Stimulated activated CD4-positive, alpha-beta T cell treated with anti-CD3 and anti-CD28 coated beads, Interleukin-4, amount 100 ng/mL, for 48 hours (primary cell): ENCODE data around the gene OR5K4.
"Not testable (repeated sequence)": the region's sequence is repeated elsewhere in the genome, so short reads cannot be mapped to it uniquely, and the experiment has no call there.

Experiments used
- DNase-seq, 2 donors: peaks; one replicate each; pipeline ENCODE4 v3.0.0-alpha.2; 2020; ENCODE audit warnings: low read depth in 2 of 2

Gene OR5K4

DNA sequence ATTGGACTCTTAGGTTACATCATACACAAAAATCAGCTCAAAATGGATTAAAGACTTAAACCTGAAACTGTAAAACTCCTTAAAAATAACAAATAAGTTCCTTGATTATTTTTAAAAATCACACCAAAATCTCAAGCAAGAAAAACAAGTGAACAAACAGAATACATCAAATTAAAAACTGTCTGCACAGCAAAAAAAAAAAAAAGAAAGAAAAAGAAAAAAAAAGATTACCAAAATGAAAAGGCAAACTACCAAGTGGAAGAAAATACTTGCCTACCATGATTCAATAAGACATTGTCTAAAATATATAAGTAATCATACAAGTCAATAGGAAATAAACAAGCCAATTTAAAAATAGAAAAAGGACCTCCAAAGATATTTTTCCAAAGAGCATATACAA lies 17.5 kb downstream of the OR5K4 start:
- no peak for DNase-seq

DNA sequence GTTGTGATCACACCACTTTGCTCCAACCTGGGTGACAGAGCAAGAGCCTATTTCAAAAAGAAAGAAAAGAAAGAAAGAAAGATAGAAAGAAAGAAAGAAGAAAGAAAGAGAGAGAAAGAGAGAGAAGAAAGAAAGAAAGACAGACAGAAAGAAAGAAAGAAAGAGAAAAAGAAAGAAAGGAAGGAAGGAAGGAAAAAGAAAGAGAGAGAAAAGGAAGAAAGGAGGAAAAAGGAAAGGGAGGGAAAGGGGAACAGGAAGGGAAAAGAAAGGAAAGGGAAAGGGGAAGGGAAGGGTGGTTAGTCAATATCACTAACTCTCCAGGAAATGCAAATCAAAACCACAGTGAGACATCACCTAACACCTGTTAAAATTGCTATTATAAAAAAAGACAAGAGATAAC lies 18.2 kb downstream of the OR5K4 start:
- no peak for DNase-seq

DNA sequence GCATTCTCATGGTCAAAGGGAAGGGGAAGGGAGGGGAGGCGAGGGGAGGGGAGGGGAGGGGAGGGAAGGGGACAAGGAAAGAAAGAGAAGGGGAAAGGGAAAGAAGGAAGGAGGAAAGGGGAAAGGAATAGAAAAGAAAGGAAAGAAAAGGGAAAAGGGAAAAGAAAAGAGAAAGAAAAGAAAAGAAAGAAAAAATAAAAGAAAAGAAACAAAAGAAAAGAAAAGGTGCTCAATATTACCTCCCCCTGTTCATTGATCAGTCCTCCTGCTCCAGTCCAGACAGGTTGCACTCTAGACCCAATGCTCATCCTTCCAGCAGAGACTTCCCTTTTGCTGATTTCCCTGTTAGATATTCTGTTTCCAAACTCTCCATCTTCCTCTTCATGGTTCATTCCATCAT lies 18.8 kb downstream of the OR5K4 start:
- no peak for DNase-seq

DNA sequence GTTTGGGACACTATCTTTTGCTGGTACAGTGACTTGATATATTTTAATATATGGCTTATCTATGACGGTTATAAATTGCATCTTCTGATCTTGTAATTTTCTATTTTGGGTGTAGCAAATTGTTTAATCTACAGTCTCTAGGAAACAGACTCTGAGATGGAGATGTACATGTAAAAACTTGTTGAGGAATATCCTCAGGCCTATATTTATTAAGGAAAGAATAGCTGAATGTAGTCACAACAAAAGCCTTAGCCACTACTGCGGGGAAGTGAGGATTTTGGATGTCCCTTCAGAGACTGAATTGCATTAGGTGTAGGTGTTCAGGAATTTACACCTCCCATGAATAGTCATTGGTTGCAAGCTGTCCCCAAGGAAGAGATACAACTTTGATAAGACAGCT lies 23.0 kb downstream of the OR5K4 start:
- DNase-seq = no peak

DNA sequence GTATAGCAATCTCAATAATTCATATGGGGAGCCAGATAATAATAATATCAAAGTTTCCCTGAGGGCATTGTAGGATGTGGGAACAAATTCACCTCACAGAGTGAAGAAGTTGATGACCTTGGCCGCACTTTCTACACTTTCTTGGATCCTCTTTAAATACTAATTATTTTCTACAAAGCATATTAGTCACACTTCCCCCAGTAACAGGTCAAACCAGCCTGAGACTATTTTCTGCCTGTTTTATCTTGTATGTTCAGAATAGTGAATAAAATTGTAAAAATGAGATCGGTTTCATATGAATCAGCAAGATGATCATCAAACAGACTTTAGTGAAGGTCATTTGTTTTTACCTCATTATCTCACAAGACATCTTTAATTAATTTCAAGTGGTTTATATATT lies 34.5 kb downstream of the OR5K4 start:
- DNase-seq = no peak

DNA sequence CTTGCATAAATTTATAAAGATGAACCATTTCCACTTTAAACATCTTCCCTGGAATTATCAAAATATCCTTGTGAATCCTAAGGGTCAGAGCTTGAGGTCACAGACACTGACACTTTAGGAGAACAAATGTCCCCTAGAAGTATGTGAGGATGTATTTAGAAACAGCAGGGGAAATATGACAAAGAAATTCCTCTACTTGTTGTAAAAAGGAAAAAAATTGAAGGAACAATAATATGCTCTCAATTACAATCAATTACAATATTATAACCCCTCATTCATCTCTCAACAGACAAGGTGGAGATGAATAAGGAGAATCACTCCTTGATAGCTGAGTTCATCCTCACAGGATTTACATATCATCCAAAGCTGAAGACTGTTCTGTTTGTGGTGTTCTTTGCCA lies 36.7 kb downstream of the OR5K4 start, which contains the start of gene OR5K3:
TSS of gene OR5K3 (plus strand) at position 301 of the 400 bp plus-strand sequence. CDS start at position 301, 0 bp downstream.
- DNase-seq = no peak

DNA sequence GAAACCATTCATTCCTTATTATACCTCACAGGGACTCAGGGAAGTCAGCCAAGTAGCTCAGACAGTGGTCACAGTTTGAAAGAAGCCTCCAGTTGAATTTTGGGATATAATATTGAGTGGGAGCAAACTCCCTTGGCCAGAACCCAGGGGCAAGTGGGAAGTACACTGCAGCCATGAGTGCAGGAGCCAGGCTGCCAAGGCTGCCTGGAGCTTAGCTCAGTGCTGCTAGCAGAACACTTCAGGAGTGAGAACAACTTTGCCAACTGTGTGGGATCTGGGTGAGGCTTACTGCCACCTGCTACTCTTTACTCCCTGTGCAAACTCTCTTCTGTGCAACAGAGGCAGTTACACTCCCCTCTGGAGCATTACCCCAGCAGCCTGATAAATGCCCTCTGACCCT lies 41.4 kb downstream of the OR5K4 start:
- no peak for DNase-seq

DNA sequence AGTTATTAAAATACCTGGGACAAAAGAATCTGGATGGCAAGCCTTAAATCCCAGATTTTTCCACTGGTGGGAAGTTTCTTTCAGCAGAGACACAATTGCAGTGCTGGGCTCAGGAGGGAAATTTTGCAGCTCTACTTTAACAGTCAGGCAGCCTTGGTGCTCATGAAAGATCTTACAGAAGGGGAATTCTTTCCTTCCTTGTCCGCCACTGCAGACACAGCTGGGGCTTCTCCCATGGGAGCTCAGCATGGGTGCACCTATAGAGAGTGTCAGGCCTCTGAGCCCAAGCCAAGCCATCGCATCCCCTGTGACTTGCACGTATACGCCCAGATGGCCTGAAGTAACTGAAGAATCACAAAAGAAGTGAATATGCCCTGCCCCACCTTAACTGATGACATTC lies 42.8 kb downstream of the OR5K4 start:
- DNase-seq = not testable (repeated sequence)

DNA sequence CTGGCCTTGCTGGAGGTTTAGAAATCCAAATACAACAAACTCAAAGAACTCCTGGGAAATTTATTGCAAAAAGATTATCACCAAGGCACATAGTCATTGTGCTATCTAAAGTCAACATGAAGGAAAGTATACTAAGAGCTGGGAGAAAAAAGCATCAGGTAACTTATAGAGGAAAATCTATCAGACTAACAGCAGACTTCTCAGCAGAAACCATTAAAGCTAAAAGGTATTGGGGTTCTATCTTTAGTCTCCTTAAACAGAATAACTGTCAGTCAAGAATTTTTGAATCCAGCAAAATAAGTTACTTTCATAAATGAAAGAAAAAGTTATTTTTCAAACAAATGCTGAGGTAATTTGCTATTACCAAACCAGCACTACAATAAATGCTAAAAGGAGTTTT lies 44.9 kb downstream of the OR5K4 start:
- no peak for DNase-seq

DNA sequence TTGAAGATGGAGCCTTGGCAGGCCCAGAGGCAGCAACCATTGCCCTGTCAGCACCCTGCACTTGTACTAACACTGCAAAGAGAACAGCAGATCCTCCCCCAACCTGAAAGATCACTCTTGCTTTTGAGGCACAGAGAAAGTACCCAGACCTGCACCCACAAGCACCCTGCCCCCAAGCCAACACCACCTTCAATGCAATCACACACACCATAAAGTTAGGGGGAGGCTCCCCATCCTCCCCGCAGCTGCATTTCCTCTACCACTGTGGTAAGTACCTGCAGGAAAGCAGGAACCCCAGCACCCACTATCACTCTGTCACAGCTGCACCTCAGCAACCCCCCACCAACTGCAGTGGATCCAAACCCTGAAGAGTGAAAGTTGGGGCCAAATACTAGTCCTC lies 48.9 kb downstream of the OR5K4 start:
- DNase-seq = no peak

DNA sequence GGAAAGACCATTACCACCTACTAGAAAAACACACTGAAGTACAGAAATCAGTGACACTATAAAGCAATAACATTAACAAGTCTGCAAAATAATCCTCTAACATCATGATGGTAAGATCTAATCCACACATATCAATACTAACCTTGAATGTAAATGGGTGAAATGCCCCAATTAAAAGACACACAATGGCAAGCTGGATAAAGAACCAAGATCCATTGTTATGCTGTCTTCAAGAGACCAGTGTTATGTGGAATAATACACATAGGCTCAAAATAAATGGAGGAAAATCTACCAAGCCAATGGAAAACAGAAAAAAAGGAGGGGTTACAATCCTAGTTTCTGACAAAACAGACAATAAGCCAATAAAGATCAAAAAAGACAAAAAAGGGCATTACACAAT lies 50.4 kb downstream of the OR5K4 start:
- DNase-seq = no peak
